Vagina (tissue), 2 donors: ENCODE data around the gene CYP2E1.

Experiments
- POLR2A ChIP-seq, 2 donors: fragments of 450-650 bp; IDR thresholded peaks; one replicate each; pipeline ENCODE4 v1.6.1; 2017; ENCODE audit warnings: antibody characterized with exemption in 2 of 2, mild to moderate bottlenecking in 2 of 2, moderate library complexity in 2 of 2
- TF ChIP-seq, protein P1 (sequence below), 3 experiments: fragments of 450-650 bp in 2 of 3; fragments of 200-600 bp in 1 of 3; sonication (generic) in 1 of 3; IDR thresholded peaks; one replicate each; pipeline ENCODE4 v1.5.1; 2017 to 2019; ENCODE audit warnings: antibody characterized with exemption in 3 of 3, mild to moderate bottlenecking in 2 of 3, moderate library complexity in 2 of 3

DNA sequence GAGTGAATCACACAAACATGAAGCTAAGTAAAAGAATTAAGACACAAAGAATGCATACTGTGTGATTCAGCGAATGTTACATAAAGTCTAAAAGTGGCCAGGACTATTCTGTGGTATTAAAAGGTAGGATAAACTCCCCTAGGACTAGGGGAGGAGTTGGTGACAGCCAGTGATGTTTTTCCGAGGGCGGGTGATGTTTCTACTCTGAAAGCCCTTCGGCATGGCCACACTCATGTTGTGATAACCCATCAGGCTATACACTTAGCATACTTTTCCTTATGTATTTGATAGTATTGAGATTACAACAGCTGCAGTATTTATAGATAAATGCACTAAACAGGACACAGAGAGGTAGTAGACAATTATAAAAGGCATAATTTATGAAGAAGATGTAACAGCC, 15.8 kb upstream of the CYP2E1 start:
- TF ChIP-seq, protein P1, sequence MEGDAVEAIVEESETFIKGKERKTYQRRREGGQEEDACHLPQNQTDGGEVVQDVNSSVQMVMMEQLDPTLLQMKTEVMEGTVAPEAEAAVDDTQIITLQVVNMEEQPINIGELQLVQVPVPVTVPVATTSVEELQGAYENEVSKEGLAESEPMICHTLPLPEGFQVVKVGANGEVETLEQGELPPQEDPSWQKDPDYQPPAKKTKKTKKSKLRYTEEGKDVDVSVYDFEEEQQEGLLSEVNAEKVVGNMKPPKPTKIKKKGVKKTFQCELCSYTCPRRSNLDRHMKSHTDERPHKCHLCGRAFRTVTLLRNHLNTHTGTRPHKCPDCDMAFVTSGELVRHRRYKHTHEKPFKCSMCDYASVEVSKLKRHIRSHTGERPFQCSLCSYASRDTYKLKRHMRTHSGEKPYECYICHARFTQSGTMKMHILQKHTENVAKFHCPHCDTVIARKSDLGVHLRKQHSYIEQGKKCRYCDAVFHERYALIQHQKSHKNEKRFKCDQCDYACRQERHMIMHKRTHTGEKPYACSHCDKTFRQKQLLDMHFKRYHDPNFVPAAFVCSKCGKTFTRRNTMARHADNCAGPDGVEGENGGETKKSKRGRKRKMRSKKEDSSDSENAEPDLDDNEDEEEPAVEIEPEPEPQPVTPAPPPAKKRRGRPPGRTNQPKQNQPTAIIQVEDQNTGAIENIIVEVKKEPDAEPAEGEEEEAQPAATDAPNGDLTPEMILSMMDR (IDR thresholded peaks at IDR 0.05) = no peak
- no peak for TF ChIP-seq POLR2A (IDR thresholded peaks at IDR 0.05)
